ENCODE data around the gene CDH8. TPM values are rescaled to one million over a fixed set of nuclear protein-coding genes. Genes with fewer than 3 reads are reported as not detected.
"Not testable (repeated sequence)": the region's sequence is repeated elsewhere in the genome, so short reads cannot be mapped to it uniquely, and the experiment has no call there.

CDH8 gene
- total RNA-seq, 1 experiment from 2014 or later: not detected

GRCh38 chr16:61814726-61815347 lies 221.4 kb downstream of the CDH8 start:
- DNase-seq (ENCODE audit: low spot score): no peak
- in situ Hi-C loops (cut with HindIII; ENCODE audit: low sequenced_read_pairs): no loop called here

- in situ Hi-C loops (cut with HindIII; ENCODE audit: low sequenced_read_pairs): no loop called here
- no peak for DNase-seq (ENCODE audit: low spot score)
These were observed 222.9 kb downstream of the CDH8 start for GRCh38 chr16:61813339-61813738.

GRCh38 chr16:61812251-61812650 lies 224.0 kb downstream of the CDH8 start:
- in situ Hi-C loops (cut with HindIII; ENCODE audit: low sequenced_read_pairs): no loop called here
- DNase-seq (ENCODE audit: low spot score): no peak

GRCh38 chr16:61807551-61807950 lies 228.7 kb downstream of the CDH8 start:
- in situ Hi-C loops (cut with HindIII; ENCODE audit: low sequenced_read_pairs): no loop called here
- DNase-seq (ENCODE audit: low spot score): no peak

GRCh38 chr16:61801217-61801616 lies 235.0 kb downstream of the CDH8 start:
- DNase-seq (ENCODE audit: low spot score); in situ Hi-C loops (cut with HindIII; ENCODE audit: low sequenced_read_pairs): not testable (repeated sequence)

- DNase-seq (ENCODE audit: low spot score): no peak
- in situ Hi-C loops (cut with HindIII; ENCODE audit: low sequenced_read_pairs): no loop called here
These were observed 237.5 kb downstream of the CDH8 start for GRCh38 chr16:61798741-61799140.

GRCh38 chr16:61797961-61798507 lies 238.2 kb downstream of the CDH8 start:
- in situ Hi-C loops (cut with HindIII; ENCODE audit: low sequenced_read_pairs): no loop called here
- no peak for DNase-seq (ENCODE audit: low spot score)

GRCh38 chr16:61797296-61797795 lies 238.9 kb downstream of the CDH8 start:
- no peak for DNase-seq (ENCODE audit: low spot score)
- in situ Hi-C loops (cut with HindIII; ENCODE audit: low sequenced_read_pairs): no loop called here

- in situ Hi-C loops (cut with HindIII; ENCODE audit: low sequenced_read_pairs): no loop called here
- DNase-seq (ENCODE audit: low spot score): no peak
These were observed 243.9 kb downstream of the CDH8 start for GRCh38 chr16:61792194-61792909.

GRCh38 chr16:61791464-61791863 lies 244.8 kb downstream of the CDH8 start:
- no peak for DNase-seq (ENCODE audit: low spot score)
- in situ Hi-C loops (cut with HindIII; ENCODE audit: low sequenced_read_pairs): no loop called here

GRCh38 chr16:61781855-61782254 lies 254.4 kb downstream of the CDH8 start:
- in situ Hi-C loops (cut with HindIII; ENCODE audit: low sequenced_read_pairs); DNase-seq (ENCODE audit: low spot score): not testable (repeated sequence)

GRCh38 chr16:61780161-61780560 lies 256.1 kb downstream of the CDH8 start:
- in situ Hi-C loops (cut with HindIII; ENCODE audit: low sequenced_read_pairs): no loop called here
- DNase-seq (ENCODE audit: low spot score): no peak

- in situ Hi-C loops (cut with HindIII; ENCODE audit: low sequenced_read_pairs): no loop called here
- no peak for DNase-seq (ENCODE audit: low spot score)
These were observed 265.9 kb downstream of the CDH8 start for GRCh38 chr16:61770301-61770700.

- no peak for DNase-seq (ENCODE audit: low spot score)
- in situ Hi-C loops (cut with HindIII; ENCODE audit: low sequenced_read_pairs): no loop called here
These were observed 272.2 kb downstream of the CDH8 start for GRCh38 chr16:61763991-61764390.

- in situ Hi-C loops (cut with HindIII; ENCODE audit: low sequenced_read_pairs): no loop called here
- DNase-seq (ENCODE audit: low spot score): no peak
These were observed 273.2 kb downstream of the CDH8 start for GRCh38 chr16:61763013-61763412.

GRCh38 chr16:61730997-61731396 lies 305.2 kb downstream of the CDH8 start:
- in situ Hi-C loops (cut with HindIII; ENCODE audit: low sequenced_read_pairs): no loop called here
- no peak for DNase-seq (ENCODE audit: low spot score)

- no peak for DNase-seq (ENCODE audit: low spot score)
- in situ Hi-C loops (cut with HindIII; ENCODE audit: low sequenced_read_pairs): no loop called here
These were observed 309.5 kb downstream of the CDH8 start for GRCh38 chr16:61726701-61727100.

GRCh38 chr16:61726125-61726524 lies 310.1 kb downstream of the CDH8 start:
- DNase-seq (ENCODE audit: low spot score): no peak
- in situ Hi-C loops (cut with HindIII; ENCODE audit: low sequenced_read_pairs): no loop called here

GRCh38 chr16:61721544-61721943 lies 314.7 kb downstream of the CDH8 start:
- no peak for DNase-seq (ENCODE audit: low spot score)
- in situ Hi-C loops (cut with HindIII; ENCODE audit: low sequenced_read_pairs): no loop called here

- in situ Hi-C loops (cut with HindIII; ENCODE audit: low sequenced_read_pairs): no loop called here
- DNase-seq (ENCODE audit: low spot score): no peak
These were observed 320.8 kb downstream of the CDH8 start for GRCh38 chr16:61715393-61715792.
